HCT116 (cell line): Measurements from ENCODE around the gene EEF1B2. TPM values are rescaled to one million over a fixed set of nuclear protein-coding genes. Genes with fewer than 3 reads are reported as not detected.

ENCODE experiments used
- ATAC-seq: fragments of 200-7000 bp; cut with Tn5 transposase; 2 replicates; pipeline ENCODE4 v1.9.1; 2020; ENCODE audit warnings: mild to moderate bottlenecking, moderate library complexity
- BruUV-seq: library from RNA; stranded (reverse); fragments of 400-500 nt; replicated peaks from 2 replicates; lab custom pipeline; 2021; lab: Mats Ljungman, UMichigan
- CTCF ChIA-PET: fragments of 300-600 bp; sonication (Branson Sonifier 250); formaldehyde crosslinking; loops from one replicate; lab custom pipeline; 2021; ENCODE audit warnings: antibody characterized with exemption; lab: Charles Lee
- POLR2A ChIA-PET: fragments of 300-600, 350-600 bp; sonication (Branson Sonifier 250); formaldehyde crosslinking; loops from one replicate; lab custom pipeline; 2021; ENCODE audit warnings: antibody characterized with exemption; lab: Charles Lee
- RAD21 ChIA-PET, 2 experiments: fragments of 300-600 bp; sonication (Branson Sonifier 250); formaldehyde crosslinking; loops; one replicate each; lab custom pipeline; 2023; ENCODE audit warnings: low total read pairs in 2 of 2; ENCODE audit not compliant: uncharacterized antibody in 2 of 2, unreplicated experiment in 2 of 2, low non-redundant PET in 1 of 2; lab: Charles Lee
- DNase-seq: peaks from one replicate; pipeline ENCODE4 v3.0.0-alpha.2; 2010; ENCODE audit warnings: low read depth, low spot score
- H2AFZ ChIP-seq: fragments of 200-600 bp; shearing (Covaris generic), sonication (generic); 2 replicates; pipeline ENCODE4 v1.6.1; 2017; ENCODE audit warnings: low read depth, mixed run types, mixed read lengths, antibody characterized with exemption, low read length; ENCODE audit not compliant: poor library complexity, severe bottlenecking
- H3K27ac ChIP-seq: 2 replicates; pipeline ENCODE4 v1.5.1; 2012; ENCODE audit warnings: low read depth, low read length
- H3K27me3 ChIP-seq: fragments of 200-600 bp; sonication (generic); 2 replicates; pipeline ENCODE4 v1.6.1; 2016; ENCODE audit warnings: mixed run types, low read length, mixed read lengths; ENCODE audit not compliant: insufficient read depth
- H3K36me3 ChIP-seq, 2 experiments: fragments of 200-500 bp in 1 of 2; fragments of 200-600 bp in 1 of 2; sonication (Bioruptor generic) in 1 of 2; sonication (generic) in 1 of 2; 2 replicates each; pipeline versions ENCODE4 v1.5.1 to v1.6.1; 2014 to 2016; ENCODE audit warnings: low read length in 2 of 2, inconsistent platforms in 1 of 2, mixed read lengths in 1 of 2, mixed run types in 1 of 2; ENCODE audit not compliant: insufficient read depth in 2 of 2, control insufficient read depth in 1 of 2
- H3K4me1 ChIP-seq, 2 experiments: fragments of 200-600 bp in 1 of 2; sonication (generic) in 1 of 2; 2 replicates each; pipeline versions ENCODE4 v1.5.1 to v1.6.1; 2012 to 2017; ENCODE audit warnings: low read length in 2 of 2, inconsistent platforms in 1 of 2, mild to moderate bottlenecking in 1 of 2, mixed read lengths in 1 of 2, mixed run types in 1 of 2, moderate library complexity in 1 of 2; ENCODE audit not compliant: insufficient read depth in 2 of 2, control insufficient read depth in 1 of 2
- H3K4me2 ChIP-seq: fragments of 200-600 bp; sonication (generic); 2 replicates; pipeline ENCODE4 v1.6.1; 2017; ENCODE audit warnings: mixed run types, low read length, mixed read lengths
- H3K4me3 ChIP-seq, 2 experiments: fragments of 200-600 bp in 1 of 2; sonication (generic) in 1 of 2; replicated peaks in 1 of 2; 2 replicates each; pipeline ENCODE4 v1.5.1; 2011 to 2016; ENCODE audit warnings: low read length in 2 of 2, control low read depth in 1 of 2, low read depth in 1 of 2, mild to moderate bottlenecking in 1 of 2, mixed read lengths in 1 of 2, mixed run types in 1 of 2
- H3K79me2 ChIP-seq: fragments of 200-600 bp; sonication (generic); 2 replicates; pipeline ENCODE4 v1.6.1; 2017; ENCODE audit warnings: mild to moderate bottlenecking, mixed run types, low read length, moderate library complexity, mixed read lengths; ENCODE audit not compliant: insufficient read depth
- H3K9ac ChIP-seq: fragments of 200-600 bp; sonication (generic); 2 replicates; pipeline ENCODE4 v1.6.1; 2016; ENCODE audit warnings: low read length, mixed read lengths
- H3K9me2 ChIP-seq: fragments of 200-600 bp; sonication (generic), shearing (Covaris generic); 2 replicates; pipeline ENCODE4 v1.6.1; 2017; ENCODE audit warnings: mixed run types, mild to moderate bottlenecking, moderate library complexity; ENCODE audit not compliant: insufficient read depth
- H3K9me3 ChIP-seq, 2 experiments: fragments of 200-500 bp in 1 of 2; fragments of 200-600 bp in 1 of 2; sonication (Bioruptor generic) in 1 of 2; sonication (generic) in 1 of 2; 2 replicates each; pipeline ENCODE4 v1.6.1; 2014 to 2017; ENCODE audit warnings: low read length in 2 of 2, mixed read lengths in 2 of 2, inconsistent platforms in 1 of 2, low read depth in 1 of 2, mild to moderate bottlenecking in 1 of 2, mixed run types in 1 of 2, moderate library complexity in 1 of 2; ENCODE audit not compliant: control insufficient read depth in 1 of 2, insufficient read depth in 1 of 2
- H4K20me1 ChIP-seq: fragments of 200-600 bp; sonication (generic), shearing (Covaris generic); 2 replicates; pipeline ENCODE4 v1.6.1; 2017; ENCODE audit warnings: mixed run types, mild to moderate bottlenecking, moderate library complexity; ENCODE audit not compliant: insufficient read depth
- CEBPB ChIP-seq: IDR thresholded peaks from 2 replicates; pipeline ENCODE4 v1.6.1; 2012; ENCODE audit warnings: low read depth
- CTCF ChIP-seq, 3 experiments: fragments of 200-600 bp in 1 of 3; sonication (generic) in 1 of 3; IDR thresholded peaks in 2 of 3; conservative IDR thresholded peaks in 1 of 3; 2 replicates each; pipeline ENCODE4 v1.5.1; 2012 to 2017; ENCODE audit warnings: low read depth in 2 of 3, low read length in 2 of 3, antibody characterized with exemption in 1 of 3, borderline replicate concordance in 1 of 3, control low read depth in 1 of 3, mild to moderate bottlenecking in 1 of 3, mixed read lengths in 1 of 3, mixed run types in 1 of 3, moderate library complexity in 1 of 3; ENCODE audit not compliant: insufficient read depth in 1 of 3
- ZBTB33 ChIP-seq: IDR thresholded peaks from 2 replicates; pipeline ENCODE4 v1.6.1; 2011; ENCODE audit warnings: mild to moderate bottlenecking, low read length, moderate library complexity; ENCODE audit not compliant: insufficient replicate concordance; ENCODE audit errors: extremely low read depth
- ZFX ChIP-seq: fragments of 450-650 bp; IDR thresholded peaks from 2 replicates; pipeline ENCODE4 v1.6.1; 2017
- intact Hi-C: fragments of 100-400 bp; cut with micrococcal nuclease; formaldehyde crosslinking; loops from 2 replicates; pipeline ENCODE4 v1.10.0; 2022
- total RNA-seq: library from RNA; stranded (reverse); gene quantifications from one replicate; pipeline ENCODE4 v1.2.1, GENCODE V29; 2021; ENCODE audit not compliant: unreplicated experiment

The EEF1B2 gene
- total RNA-seq, 1 experiment from 2014 or later: 985 TPM

- ChIA-PET POLR2A (no interaction called here), RAD21 (no interaction called here), CTCF (no interaction called here)
- Histone ChIP-seq H3K9ac (no peak overlapping the region), H3K4me1 (no peaks in the 10 kb centered on the region), H3K27ac (no peak overlapping the region), H3K27me3 (no peaks in the 10 kb centered on the region), H4K20me1 (no peaks in the 10 kb centered on the region), H3K36me3 (no peaks in the 10 kb centered on the region), H3K9me2 (no peaks in the 10 kb centered on the region), H3K9me3 (no peaks in the 10 kb centered on the region), H3K4me2 (no peak overlapping the region), H3K4me3 (no peak overlapping the region), H2AFZ (no peak overlapping the region), H3K79me2 (no peaks in the 10 kb centered on the region)
- no TSS peak for BruUV-seq
- DNase-seq (no peak), ATAC-seq (no peak)
- TF ChIP-seq ZFX (no peak), ZBTB33 (no peak), CTCF (IDR thresholded peaks at IDR 0.05 in 2 of 3, conservative IDR thresholded peaks at IDR 0.05 in 1 of 3; ENCODE audit: borderline replicate concordance in 1 of 3, insufficient read depth in 1 of 3, low read depth in 2 of 3, low read length in 2 of 3) (no peak), CEBPB (no peak)
- intact Hi-C loops: no loop called here
Measured at GRCh38 chr2:206201075-206201848, 41.6 kb downstream of the EEF1B2 start.
